GM19240 (cell line): ENCODE data around the gene ADGRG6.
"Not testable (repeated sequence)": the region's sequence is repeated elsewhere in the genome, so short reads cannot be mapped to it uniquely, and the experiment has no call there.

Experiments
- DNase-seq: peaks from one replicate; pipeline ENCODE4 v3.0.0; 2011; ENCODE audit warnings: low spot score; ENCODE audit not compliant: insufficient read length

ADGRG6 gene

DNA sequence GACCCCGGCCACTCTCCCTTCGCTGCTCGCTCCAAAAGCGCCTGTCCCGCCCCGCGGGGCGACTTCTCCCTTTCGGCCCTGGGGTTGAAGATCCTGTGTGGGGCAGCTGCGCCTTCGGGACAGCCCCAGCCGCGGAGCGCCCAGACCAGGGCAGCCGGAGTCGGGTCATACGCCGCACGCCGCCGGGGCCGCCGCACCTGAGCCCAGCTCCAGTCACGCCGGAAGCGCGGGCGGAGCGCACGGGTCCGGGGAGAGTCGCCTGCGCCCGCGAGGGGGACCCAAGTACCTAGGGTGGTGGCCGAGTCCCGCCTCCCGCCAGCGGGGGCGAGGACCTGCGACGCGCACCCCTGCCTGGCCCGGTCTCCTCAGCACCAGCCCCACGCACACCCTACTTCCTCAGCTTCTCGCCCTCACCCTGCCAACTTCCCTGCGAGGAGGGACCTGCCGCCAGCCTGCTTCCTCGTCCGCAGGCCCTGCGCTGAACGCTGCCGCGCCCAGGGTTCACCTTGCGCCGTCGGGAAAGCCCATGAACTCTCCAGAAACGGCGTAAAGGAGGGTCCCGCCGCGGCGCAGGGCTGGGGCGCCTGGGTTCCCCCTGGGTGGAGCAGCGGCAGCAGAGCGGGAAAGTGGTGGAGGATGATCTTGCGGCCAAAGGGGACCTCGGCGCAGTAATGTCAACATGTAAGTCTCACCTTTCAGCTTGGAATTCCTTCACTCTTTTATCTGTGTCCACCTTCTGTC, at the start of gene ADGRG6:
Gene ADGRG6 (plus strand): TSS at position 357 of the 741 bp plus-strand sequence. CDS start 323 bp downstream, at position 680.
- DNase-seq, result no peak

DNA sequence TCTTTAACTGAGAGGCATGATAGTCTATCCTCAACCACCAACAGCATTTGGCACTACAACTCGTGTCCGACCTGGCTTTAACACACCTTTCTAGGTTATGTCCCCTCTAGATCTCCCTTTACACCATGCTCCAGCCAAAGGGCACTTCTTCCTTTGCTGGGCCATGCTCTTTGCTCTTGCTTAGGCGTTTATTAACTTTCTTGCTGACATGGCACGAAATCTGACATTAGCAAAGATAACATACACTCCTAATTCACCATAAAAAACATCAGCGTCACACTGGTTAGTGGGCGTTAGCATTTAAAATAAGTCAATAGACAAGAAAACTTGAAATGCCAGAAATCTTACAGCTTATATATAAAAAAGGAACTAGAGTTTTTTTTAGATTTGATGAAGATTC, 47.3 kb upstream of the ADGRG6 start:
- DNase-seq, result no peak

GRCh38 chr6:142255785-142256184, 46.0 kb upstream of the ADGRG6 start:
- DNase-seq, result no peak

GRCh38 chr6:142258305-142258704, 43.5 kb upstream of the ADGRG6 start:
- DNase-seq, result no peak

DNA sequence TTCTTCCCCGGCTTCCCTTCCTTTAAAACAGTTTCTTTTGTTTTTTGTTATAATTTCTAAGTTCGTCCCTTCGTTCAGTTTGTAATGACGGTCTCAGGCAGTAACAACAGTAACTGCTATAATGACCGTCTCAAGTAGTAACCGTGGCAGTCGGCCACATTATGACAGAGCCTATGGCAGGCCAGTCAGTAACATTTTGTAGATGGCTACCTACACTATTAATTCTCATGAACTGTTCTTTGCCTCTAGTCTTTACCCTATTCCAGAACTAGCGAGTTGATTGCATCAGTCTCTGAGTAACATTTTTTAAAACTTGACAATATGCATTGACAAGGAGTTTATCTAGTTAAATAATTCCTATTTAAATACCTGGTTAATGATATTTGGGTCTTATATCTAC, 43.0 kb upstream of the ADGRG6 start:
- no peak for DNase-seq

DNA sequence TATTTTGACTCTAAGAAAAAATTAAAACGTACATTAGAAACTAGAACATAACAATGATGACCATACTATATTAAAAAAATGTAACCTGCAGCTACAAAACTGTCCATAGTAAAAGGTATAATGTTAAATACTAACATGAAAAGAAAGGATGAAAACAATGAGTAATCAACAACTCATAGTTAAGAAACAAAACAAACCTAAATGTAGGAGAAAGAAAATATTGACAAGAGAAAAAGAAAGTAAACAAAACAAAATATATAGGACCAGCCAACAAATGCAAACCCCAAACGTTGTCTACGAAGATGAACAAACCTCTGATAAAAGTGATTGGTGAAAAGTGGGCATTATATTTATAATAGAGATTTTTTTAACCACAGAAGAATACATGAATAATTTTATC, 41.1 kb upstream of the ADGRG6 start:
- DNase-seq, result no peak

- DNase-seq, result no peak
These were observed 39.6 kb upstream of the ADGRG6 start for GRCh38 chr6:142262231-142262630.

- DNase-seq, result no peak
These were observed 36.3 kb upstream of the ADGRG6 start for GRCh38 chr6:142265476-142265875.

DNA sequence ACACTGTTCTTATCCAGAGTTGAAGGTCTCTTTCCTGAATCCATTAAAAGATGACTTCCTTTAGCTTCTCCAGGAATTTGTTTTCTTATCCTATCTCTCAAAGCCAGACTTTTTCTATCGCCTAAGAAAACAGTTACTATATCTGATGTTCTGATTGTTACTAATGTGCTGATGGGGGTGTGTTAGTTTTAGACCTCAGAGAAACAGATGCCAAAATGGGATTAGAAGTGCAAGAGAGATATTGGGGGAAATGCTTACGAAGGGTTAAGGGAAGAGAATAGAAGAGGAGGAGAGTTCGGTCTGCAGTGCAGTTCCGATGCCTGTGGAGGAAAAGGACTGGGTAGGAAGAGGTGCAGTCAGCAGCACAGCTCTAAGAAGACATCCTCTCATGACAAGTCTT, 35.7 kb upstream of the ADGRG6 start:
- no peak for DNase-seq

DNA sequence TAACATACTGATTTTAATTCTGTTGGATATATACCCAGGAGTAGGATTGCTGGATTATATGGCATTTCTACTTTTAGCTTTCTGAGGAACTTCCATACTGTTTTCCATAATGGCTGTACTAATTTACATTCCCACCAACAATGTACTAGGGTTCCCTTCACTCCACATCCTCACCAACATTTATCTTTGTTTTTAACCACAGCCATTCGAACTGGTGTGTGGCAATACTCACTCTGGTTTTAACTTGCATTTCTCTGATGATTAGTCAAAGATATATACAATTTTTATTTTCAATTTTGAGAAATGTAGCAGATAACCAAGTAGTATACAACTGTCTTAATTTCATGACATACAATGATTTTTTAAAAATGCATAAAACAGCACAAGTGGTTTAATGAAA, 30.3 kb upstream of the ADGRG6 start:
- no peak for DNase-seq

DNA sequence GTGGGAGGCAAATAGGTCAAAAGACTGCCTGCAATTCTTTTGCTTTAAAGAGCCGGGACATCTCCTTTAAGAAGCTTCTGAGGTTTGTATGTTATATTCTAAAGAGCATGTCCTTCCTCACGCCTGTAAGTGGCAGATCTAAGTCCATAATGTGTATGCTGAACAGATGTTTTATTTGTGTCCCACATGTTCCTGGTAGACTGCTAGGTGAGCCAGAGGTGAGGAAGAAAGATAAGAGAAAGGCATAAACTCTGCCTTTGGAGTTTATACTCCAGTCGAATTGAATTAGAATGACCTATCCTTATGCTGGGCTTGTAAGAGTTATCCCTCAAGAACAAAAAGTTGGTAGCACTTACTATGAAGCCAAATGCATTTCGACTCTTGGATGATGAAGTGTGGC, 27.2 kb upstream of the ADGRG6 start:
- DNase-seq, result no peak

GRCh38 chr6:142275236-142276006, 26.4 kb upstream of the ADGRG6 start:
- DNase-seq, result no peak

GRCh38 chr6:142276256-142276655, 25.6 kb upstream of the ADGRG6 start:
- DNase-seq, result no peak

DNA sequence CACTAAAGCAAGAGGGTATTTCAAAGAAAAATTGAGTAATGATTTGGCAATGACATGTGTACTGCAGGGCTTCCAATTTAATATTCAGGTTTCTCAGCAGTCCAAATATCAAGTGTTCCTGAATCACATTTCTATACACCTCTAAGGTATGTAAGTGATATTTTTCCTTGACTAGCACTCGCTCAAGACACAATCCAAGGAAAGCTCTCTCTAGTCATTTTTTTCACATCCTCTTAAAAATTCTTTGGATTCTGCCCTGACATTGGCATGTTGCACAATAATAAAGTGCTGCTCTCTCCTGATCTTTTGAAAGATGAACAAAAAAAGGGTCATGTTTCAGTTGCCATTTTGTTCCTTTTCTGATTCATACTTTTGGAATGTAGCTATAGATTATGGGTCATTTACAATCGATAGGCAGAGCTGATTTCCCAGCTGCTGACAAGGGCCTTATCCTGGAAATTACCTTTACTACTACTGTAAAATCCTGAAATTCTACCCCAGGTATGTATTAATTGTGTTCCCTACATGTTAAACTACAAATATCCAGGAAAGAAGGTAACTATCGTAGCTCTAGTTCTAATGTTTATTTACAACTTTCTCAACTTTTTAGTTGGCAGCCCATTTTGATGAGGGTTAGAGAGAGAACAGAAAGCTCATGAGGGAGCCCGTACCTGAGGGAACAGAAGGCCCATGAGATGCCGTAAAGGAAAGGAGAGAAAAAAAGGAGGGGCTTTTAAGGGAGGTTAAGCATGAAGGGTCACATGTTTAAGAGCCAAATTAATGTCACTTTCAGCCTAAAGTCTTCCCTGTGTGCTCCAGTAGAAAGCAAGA, 22.2 kb upstream of the ADGRG6 start:
- no peak for DNase-seq

- DNase-seq, result no peak
These were observed 21.5 kb upstream of the ADGRG6 start for GRCh38 chr6:142280265-142280664.

DNA sequence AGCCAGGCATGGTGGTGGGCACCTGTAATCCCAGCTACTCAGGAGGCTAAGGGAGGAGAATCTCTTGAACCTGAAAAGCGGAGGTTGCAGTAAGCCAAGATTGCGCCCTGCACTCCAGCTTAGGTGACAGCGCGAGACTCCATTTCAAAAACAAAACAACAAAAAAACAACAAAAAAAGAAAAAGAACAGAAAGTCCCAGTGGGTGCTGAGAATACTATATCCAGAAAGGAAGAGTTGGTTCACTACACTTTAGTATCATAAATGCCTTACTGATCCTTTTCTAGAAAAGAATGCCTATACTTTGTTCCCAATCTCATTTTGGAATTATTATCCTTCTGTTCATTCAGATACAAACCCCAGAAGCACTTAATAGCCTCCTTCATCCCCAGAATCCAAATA, 20.9 kb upstream of the ADGRG6 start:
- no peak for DNase-seq

DNA sequence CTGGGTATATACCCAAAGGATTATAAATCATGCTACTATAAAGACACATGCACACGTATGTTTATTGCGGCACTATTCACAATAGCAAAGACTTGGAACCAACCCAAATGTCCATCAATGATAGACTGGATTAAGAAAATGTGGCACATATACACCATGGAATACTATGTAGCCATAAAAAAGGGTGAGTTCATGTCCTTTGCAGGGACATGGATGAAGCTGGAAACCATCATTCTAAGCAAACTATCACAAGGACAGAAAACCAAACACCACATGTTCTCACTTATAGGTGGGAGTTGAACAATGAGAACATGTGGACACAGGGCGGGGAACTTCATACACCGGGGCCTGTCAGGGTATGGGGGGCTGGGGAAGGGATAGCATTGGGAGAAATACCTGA, 18.7 kb upstream of the ADGRG6 start:
- not testable (repeated sequence) for DNase-seq

DNA sequence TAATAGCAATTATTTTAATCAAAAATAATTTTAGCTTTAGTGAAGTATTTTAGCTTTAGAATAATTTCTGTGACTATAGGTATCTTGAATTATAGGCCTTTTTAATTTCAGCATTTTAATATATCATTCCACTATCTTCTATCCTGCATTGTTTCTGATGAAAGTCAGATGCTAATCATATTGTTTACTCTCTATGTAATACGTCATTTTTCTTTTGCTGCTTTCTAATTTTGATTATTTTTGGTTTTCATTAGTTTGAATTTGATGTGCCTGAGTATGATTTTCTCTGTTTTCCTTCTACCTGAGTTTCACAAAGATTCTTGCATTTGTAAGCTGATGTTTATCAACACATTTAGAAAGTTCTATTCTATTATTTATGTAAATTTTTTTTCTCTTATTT, 17.4 kb upstream of the ADGRG6 start:
- DNase-seq, result no peak

GRCh38 chr6:142285235-142286087, 16.3 kb upstream of the ADGRG6 start:
- no peak for DNase-seq

DNA sequence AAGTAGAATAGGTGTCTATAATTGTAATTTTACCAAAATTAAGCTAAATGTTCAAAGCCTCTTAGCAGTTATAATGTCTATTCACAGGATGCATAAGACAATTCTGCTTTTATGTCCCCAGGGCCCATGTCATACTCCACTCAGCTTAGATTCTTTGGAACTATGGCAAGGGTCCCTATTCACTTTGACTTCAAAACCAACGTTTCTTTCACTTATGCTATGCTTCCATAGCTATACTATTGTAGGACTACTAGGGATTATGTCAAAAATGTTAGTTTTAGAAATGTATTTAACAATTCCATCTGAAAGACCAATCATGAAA, 15.8 kb upstream of the ADGRG6 start:
- DNase-seq, result no peak

DNA sequence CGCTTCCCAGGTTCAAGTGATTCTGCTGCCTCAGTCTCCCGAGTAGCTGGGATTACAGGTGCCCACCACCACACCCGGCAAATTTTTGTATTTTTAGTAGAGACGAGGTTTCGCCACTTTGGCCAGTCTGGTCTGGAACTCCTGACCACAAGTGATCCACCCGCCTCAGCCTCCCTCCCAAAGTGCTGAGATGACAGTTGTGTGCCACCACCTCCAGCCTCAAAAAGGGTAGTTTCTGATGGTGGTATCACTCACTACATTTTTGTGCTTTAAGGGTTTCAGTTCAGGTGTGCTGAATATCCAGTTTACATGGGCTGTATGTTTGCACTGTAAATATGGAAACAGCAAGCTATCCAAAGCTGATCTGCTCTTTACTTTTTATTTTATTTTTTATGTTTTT, 12.1 kb upstream of the ADGRG6 start:
- no peak for DNase-seq
